K562 (cell line): ENCODE measurements around the gene PSMB4. TPM values are rescaled to one million over a fixed set of nuclear protein-coding genes. Genes with fewer than 3 reads are reported as not detected.
A peak's percentile ranks its signal among the peaks of the same experiment; 100 is the strongest.

Experiments used
- ATAC-seq: fragments of 200-7000 bp; cut with Tn5 transposase; 3 replicates; pipeline ENCODE4 v1.9.1; 2020; ENCODE audit warnings: moderate library complexity
- BruUV-seq: library from RNA; stranded (reverse); fragments of 400-500 nt; replicated peaks from 2 replicates; lab custom pipeline; 2021; lab: Mats Ljungman, UMichigan
- CTCF ChIA-PET: fragments of 300-600 bp; formaldehyde crosslinking; extraction: SDS; loops from one replicate; lab custom pipeline; 2021; ENCODE audit warnings: low intra/inter-chr PET ratio; lab: Yijun Ruan, JAX
- POLR2A ChIA-PET: fragments of 300-600, 350-650 bp; sonication (Branson Sonifier 250); formaldehyde crosslinking; extraction: SDS; loops from one replicate; lab custom pipeline; 2021; ENCODE audit warnings: antibody characterized with exemption, inconsistent platforms; lab: Yijun Ruan, JAX
- DNase-seq, 4 experiments: peaks; one replicate each; pipeline versions ENCODE4 v3.0.0 to v3.0.0-alpha.2; 2011 to 2018; ENCODE audit warnings: low spot score in 3 of 4, mixed read lengths in 3 of 4; ENCODE audit errors: extremely low read depth in 1 of 4
- FAIRE-seq: peaks from 2 replicates; lab custom pipeline; 2011; peaks lifted over from hg19 to GRCh38; lab: Jason Lieb, UNC
- H2AFZ ChIP-seq: 2 replicates; pipeline ENCODE4 v1.6.0; 2011; ENCODE audit warnings: low read depth, low read length, control low read depth, inconsistent platforms
- H3K27ac ChIP-seq: fragments of 200-600 bp; 3 replicates; pipeline ENCODE4 v1.8.0; 2011; ENCODE audit warnings: low read depth, mild to moderate bottlenecking, control low read depth, inconsistent platforms, low read length, moderate library complexity, mixed read lengths; ENCODE audit errors: extremely low read depth
- H3K27me3 ChIP-seq, 2 experiments: fragments of 300-600 bp in 1 of 2; 2 replicates in 1 of 2; 3 replicates in 1 of 2; pipeline versions ENCODE4 v1.6.0 to v1.8.0; 2011; ENCODE audit warnings: inconsistent platforms in 2 of 2, low read length in 2 of 2, mild to moderate bottlenecking in 1 of 2, mixed read lengths in 1 of 2, moderate library complexity in 1 of 2; ENCODE audit not compliant: control insufficient read depth in 2 of 2, insufficient read depth in 2 of 2
- H3K36me3 ChIP-seq: fragments of 300-600 bp; 3 replicates; pipeline ENCODE4 v1.8.0; 2011; ENCODE audit warnings: mild to moderate bottlenecking, low read length, inconsistent platforms; ENCODE audit not compliant: control insufficient read depth, insufficient read depth
- H3K4me1 ChIP-seq, 2 experiments: fragments of 200-600 bp in 1 of 2; replicated peaks in 1 of 2; 2 replicates in 1 of 2; 3 replicates in 1 of 2; pipeline versions ENCODE4 v1.5.1 to v1.8.0; 2011; ENCODE audit warnings: inconsistent platforms in 2 of 2, low read length in 2 of 2, mild to moderate bottlenecking in 1 of 2, mixed read lengths in 1 of 2, moderate library complexity in 1 of 2; ENCODE audit not compliant: control insufficient read depth in 2 of 2, insufficient read depth in 2 of 2
- H3K4me2 ChIP-seq: 2 replicates; pipeline ENCODE4 v1.6.1; 2011; ENCODE audit warnings: low read length, control low read depth, inconsistent platforms, mixed read lengths; ENCODE audit not compliant: insufficient read depth
- H3K4me3 ChIP-seq: fragments of 200-600 bp; sonication (generic), shearing (Covaris generic); 2 replicates; pipeline ENCODE4 v1.5.1; 2016; ENCODE audit warnings: control low read depth, inconsistent platforms
- H3K79me2 ChIP-seq: fragments of 200-600 bp; 3 replicates; pipeline ENCODE4 v1.8.0; 2011; ENCODE audit warnings: low read length, inconsistent platforms; ENCODE audit not compliant: control insufficient read depth, insufficient read depth
- H3K9ac ChIP-seq, 2 experiments: 2 replicates each; pipeline versions ENCODE4 v1.6.0 to v1.6.1; 2011; ENCODE audit warnings: low read depth in 2 of 2, low read length in 2 of 2, control low read depth in 1 of 2, inconsistent platforms in 1 of 2, mild to moderate bottlenecking in 1 of 2, mixed read lengths in 1 of 2; ENCODE audit not compliant: insufficient read depth in 1 of 2
- H3K9me1 ChIP-seq: one replicate; pipeline ENCODE4 v1.6.0; 2011; ENCODE audit warnings: inconsistent platforms, mild to moderate bottlenecking, low read length, moderate library complexity; ENCODE audit not compliant: control insufficient read depth, insufficient read depth
- H3K9me3 ChIP-seq: replicated peaks from 2 replicates; pipeline ENCODE4 v1.5.1; 2011; ENCODE audit warnings: low read depth, low read length, inconsistent platforms; ENCODE audit not compliant: control insufficient read depth, insufficient read depth
- H4K20me1 ChIP-seq: replicated peaks from 2 replicates; pipeline ENCODE4 v1.6.1; 2011; ENCODE audit warnings: low read length, inconsistent platforms, mixed read lengths; ENCODE audit not compliant: control insufficient read depth, insufficient read depth
- E2F6 ChIP-seq, 2 experiments: IDR thresholded peaks; 2 replicates each; pipeline ENCODE4 v1.6.1; 2011; ENCODE audit warnings: borderline replicate concordance in 1 of 2, control low read depth in 1 of 2, low read depth in 1 of 2, low read length in 1 of 2, mild to moderate bottlenecking in 1 of 2, mixed read lengths in 1 of 2, moderate library complexity in 1 of 2; ENCODE audit not compliant: insufficient read depth in 1 of 2, insufficient read length in 1 of 2, poor library complexity in 1 of 2, severe bottlenecking in 1 of 2; ENCODE audit errors: extremely low read depth in 1 of 2
- EGR1 ChIP-seq: fragments of 450-650 bp; conservative IDR thresholded peaks from 2 replicates; pipeline ENCODE4 v1.6.1; 2017; ENCODE audit warnings: mild to moderate bottlenecking
- GTF2A2 ChIP-seq: IDR thresholded peaks from 2 replicates; pipeline ENCODE4 v1.6.1; 2016; ENCODE audit warnings: mild to moderate bottlenecking, missing genetic modification characterization, missing compliant biosample characterization
- KDM4B ChIP-seq, 2 experiments: fragments of 450-650 bp in 1 of 2; sonication (generic) in 1 of 2; IDR thresholded peaks; 2 replicates each; pipeline ENCODE4 v1.6.1; 2016 to 2017; ENCODE audit warnings: borderline replicate concordance in 2 of 2, antibody characterized with exemption in 1 of 2, low read depth in 1 of 2, mild to moderate bottlenecking in 1 of 2
- MEF2A ChIP-seq: IDR thresholded peaks from 2 replicates; pipeline ENCODE4 v1.6.1; 2011; ENCODE audit warnings: low read depth, mild to moderate bottlenecking, low read length, moderate library complexity; ENCODE audit not compliant: control insufficient read depth
- NFIC ChIP-seq: fragments of 450-650 bp; IDR thresholded peaks from 2 replicates; pipeline ENCODE4 v1.6.1; 2017; ENCODE audit warnings: mild to moderate bottlenecking, inconsistent platforms
- POLR2B ChIP-seq: fragments of 450-650 bp; IDR thresholded peaks from 2 replicates; pipeline ENCODE4 v1.6.1; 2018; ENCODE audit warnings: low read depth; ENCODE audit not compliant: partially characterized antibody
- POU5F1 ChIP-seq: fragments of 150-350 bp; IDR thresholded peaks from 2 replicates; pipeline ENCODE4 v1.6.1; 2014; ENCODE audit warnings: borderline replicate concordance, low read length, low read depth, mild to moderate bottlenecking; ENCODE audit not compliant: partially characterized antibody
- PRDM10 ChIP-seq: fragments of 450-650 bp; IDR thresholded peaks from 2 replicates; pipeline ENCODE4 v1.6.1; 2018; ENCODE audit not compliant: partially characterized antibody
- RBFOX2 ChIP-seq: fragments of 200-400 bp; formaldehyde crosslinking; IDR thresholded peaks from 2 replicates; pipeline ENCODE4 v1.6.1; 2017; ENCODE audit warnings: low read depth, mild to moderate bottlenecking, low read length, moderate library complexity
- TSC22D4 ChIP-seq: fragments of 450-650 bp; IDR thresholded peaks from 2 replicates; pipeline ENCODE4 v1.6.1; 2016; ENCODE audit warnings: missing genetic modification characterization, missing biosample characterization, control low read depth
- VEZF1 ChIP-seq: fragments of 200-800 bp; sonication (Bioruptor generic); IDR thresholded peaks from 2 replicates; pipeline ENCODE4 v1.6.1; 2017; ENCODE audit warnings: missing genetic modification characterization, missing compliant biosample characterization
- ZNF76 ChIP-seq: fragments of 250-450 bp; sonication (Bioruptor Pico); IDR thresholded peaks from 2 replicates; pipeline ENCODE4 v1.4.0; 2020; ENCODE audit warnings: mild to moderate bottlenecking, moderate library complexity, borderline replicate concordance
- WGBS: fragments of 100-300 bp; shearing (Covaris generic); methylation state at CpG from one replicate; pipeline ENCODE4 v1.1.6; 2016; ENCODE audit warnings: low coverage, mixed read lengths; ENCODE audit not compliant: insufficient coverage; ENCODE audit errors: missing lambda C conversion rate; 5-methylcytosine and 5-hydroxymethylcytosine counted together
- in situ Hi-C: fragments of 300-500 bp; cut with MboI; formaldehyde crosslinking; loops from 4 replicates; pipeline ENCODE4 v1.15.0; 2018; ENCODE audit warnings: inconsistent platforms, mixed read lengths
- intact Hi-C: fragments of 100-400 bp; cut with micrococcal nuclease; formaldehyde crosslinking; loops from 2 replicates; pipeline ENCODE4 v1.14.2; 2022
- polyA plus RNA-seq, 8 experiments: library from polyadenylated mRNA; depleted of rRNA in 4 of 8; stranded (reverse) in 5 of 8; unstranded in 3 of 8; fragments of >200 nt; fragmentation: Nextera tagmentation in 2 of 8; fragmentation: Illumina TruSeq in 1 of 8; extraction: Ambion mirVana in 2 of 8; extraction: Trizol in 1 of 8; gene quantifications; 2 replicates each; pipeline versions ENCODE4 v1.2.1 to v1.2.3, GENCODE V29; 2011 to 2014; ENCODE audit warnings: inconsistent platforms in 1 of 8, missing spikeins in 1 of 8
- total RNA-seq, 7 experiments: library from RNA; depleted of rRNA in 6 of 7; stranded (reverse); fragments of >200 nt in 6 of 7; fragmentation: Illumina TruSeq in 2 of 7; extraction: Trizol in 2 of 7; gene quantifications; 2 replicates each; pipeline versions ENCODE4 v1.2.1 to v1.2.3, GENCODE V29; 2011 to 2021; ENCODE audit warnings: low replicate concordance in 1 of 7

The PSMB4 gene
- total and polyA plus RNA-seq, 9 of the 15 experiments (the other 6 are each of a cell fraction or from before 2014, with no cell fraction given): 397 to 674 (median 475) TPM

- Histone ChIP-seq H2AFZ (peak within 1 kb of the TSS; percentile 93), H3K4me1 (peaks cover 32 to 48% of the 10 kb centered on the region in 2 experiments), H4K20me1 (no peaks in the 10 kb centered on the region), H3K9me3 (no peaks in the 10 kb centered on the region), H3K27ac (peak within 1 kb of the TSS; percentile 65), H3K4me3 (peak within 1 kb of the TSS; percentile 49), H3K9ac (peak within 1 kb of the TSS; percentile 62 to 68), H3K9me1 (no peaks in the 10 kb centered on the region), H3K79me2 (peaks cover 16% of the 10 kb centered on the region), H3K27me3 (no peaks in the 10 kb centered on the region), H3K36me3 (peaks cover 10% of the 10 kb centered on the region; the same call in 2 of the 3 replicates), H3K4me2 (peak within 1 kb of the TSS; percentile 92)
- POLR2A ChIA-PET: interaction anchor here (0.6 to 1.6 kb wide), 10 partner anchors 12 to 157 kb away, joined by 3 to 12 read pairs (median 4); partner anchors contain the start of genes PSMB4 and PSMD4
- peak; percentile 86 for ATAC-seq
- intact Hi-C loops (loop anchor here (1.0 kb wide), 1 partner anchor 25 kb away; the partner anchor contains the start of gene RFX5), in situ Hi-C loops (no loop called here)
- FAIRE-seq: peak; percentile 80
- peak; percentile 73 to 84 (median 78) for DNase-seq
- TSS peak; percentile 72 for BruUV-seq
- CTCF ChIA-PET: no interaction called here
- 6% methylated on average over 11 of the region's 11 CpGs for WGBS
- TF ChIP-seq ZNF76 (CRISPR knock-in tag): no peak
- TF ChIP-seq EGR1: no peak
- TF ChIP-seq TSC22D4 (tag): no peak
- peak; percentile 53 for TF ChIP-seq POLR2B
- no peak for TF ChIP-seq MEF2A
- TF ChIP-seq RBFOX2: peak; percentile 60; the same call in 1 of the 2 replicates
- TF ChIP-seq PRDM10: peak; percentile 5
- TF ChIP-seq POU5F1: no peak
- no peak for TF ChIP-seq KDM4B (IDR thresholded peaks at IDR 0.05; ENCODE audit: borderline replicate concordance in 2 of 2, low read depth in 1 of 2)
- peak; percentile 51; the same call in 1 of the 2 replicates for TF ChIP-seq NFIC
- TF ChIP-seq GTF2A2 (tag): 0 out of 2 replicates have a peak, but pooled peaks have one; percentile 44
- TF ChIP-seq VEZF1 (CRISPR knock-in tag): peak; percentile 84
- peak in 1 of 2 experiments; percentile 11 for TF ChIP-seq E2F6 (IDR thresholded peaks at IDR 0.05; ENCODE audit: borderline replicate concordance in 1 of 2, extremely low read depth in 1 of 2, insufficient read depth in 1 of 2, insufficient read length in 1 of 2, low read depth in 1 of 2, low read length in 1 of 2, poor library complexity in 1 of 2, severe bottlenecking in 1 of 2)
Observed at GRCh38 chr1:151372058-151372934, 27.1 kb upstream of the PSMB4 start, which contains the start of gene SELENBP1. Gene SELENBP1 (minus strand): TSS chr1:151372705. CDS start chr1:151372641, 64 bp downstream.
